HG03039 (cell line): ENCODE data around the gene HNF1A.
"Not testable (repeated sequence)": the region's sequence is repeated elsewhere in the genome, so short reads cannot be mapped to it uniquely, and the experiment has no call there.

Source experiments
- ATAC-seq: cut with Tn5 transposase; IDR thresholded peaks from one replicate; pipeline ENCODE4 v1.9.1; 2021; ENCODE audit warnings: mild to moderate bottlenecking, moderate library complexity; ENCODE audit not compliant: unreplicated experiment

The HNF1A gene

GRCh38 chr12:121038861-121039668, 60.7 kb downstream of the HNF1A start, which contains the start of gene OASL:
Gene OASL (minus strand): TSS chr12:121039246. CDS start chr12:121038971, 275 bp downstream.
- ATAC-seq, result no peak

GRCh38 chr12:121043067-121043466, 64.7 kb downstream of the HNF1A start:
- no peak for ATAC-seq

- not testable (repeated sequence) for ATAC-seq
These were observed 69.1 kb downstream of the HNF1A start for GRCh38 chr12:121047400-121047799.

DNA sequence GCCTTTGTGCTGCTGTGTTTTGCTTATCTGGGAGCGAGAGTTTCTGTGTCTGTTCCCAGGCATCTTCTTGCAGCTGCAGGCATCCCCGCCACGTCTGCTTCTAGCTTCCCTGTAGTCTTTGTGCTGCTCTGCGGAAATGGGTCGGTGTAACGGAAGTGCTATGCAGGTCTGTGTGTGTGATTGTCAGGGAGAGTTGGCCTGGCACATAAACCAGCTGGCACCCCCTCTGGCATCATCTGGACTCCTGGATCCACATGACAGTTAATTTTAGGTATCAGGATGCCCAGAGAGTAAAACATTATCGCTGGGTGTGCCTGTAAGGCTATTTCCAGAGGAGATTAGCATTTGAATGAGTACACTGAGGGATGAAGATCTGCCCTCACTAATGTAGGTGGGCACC, 70.1 kb downstream of the HNF1A start:
- ATAC-seq, result no peak

DNA sequence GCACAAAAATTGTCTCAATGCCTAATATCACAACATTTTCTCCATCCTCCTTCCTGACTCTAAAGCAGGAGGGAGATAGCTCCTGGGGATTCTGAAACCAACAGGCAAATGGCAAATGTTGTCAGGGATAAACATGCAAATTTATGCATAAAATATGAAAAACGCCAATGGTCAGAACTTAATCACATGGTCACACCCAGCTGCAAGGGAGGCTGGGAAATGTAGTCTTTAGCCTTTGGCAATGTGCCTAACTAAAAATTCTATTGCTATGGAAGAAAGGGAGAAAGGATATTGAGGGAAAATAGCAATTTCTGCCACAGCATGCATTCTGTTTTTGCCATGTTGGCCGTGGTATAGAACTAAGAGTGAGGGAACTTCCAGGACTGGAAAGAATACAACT, 72.4 kb downstream of the HNF1A start:
- no peak for ATAC-seq
